SKM-1 treated with dmso at 0.1 percent for 144 hours (cell line): ENCODE data around the gene DND1.
"Not testable (repeated sequence)": the region's sequence is repeated elsewhere in the genome, so short reads cannot be mapped to it uniquely, and the experiment has no call there.

Source experiments
- DNase-seq: peaks from one replicate; lab custom pipeline; 2025; ENCODE audit not compliant: unreplicated experiment; lab: John Stamatoyannopoulos, UW

Gene DND1

GRCh38 chr5:140672455-140673186 is 755 bp downstream of the DND1 start:
- DNase-seq = no peak

- DNase-seq = no peak
Measured at GRCh38 chr5:140671472-140672125, 1.8 kb downstream of the DND1 start.

- DNase-seq = not testable (repeated sequence)
Measured at GRCh38 chr5:140671035-140671434, 2.3 kb downstream of the DND1 start.

GRCh38 chr5:140664359-140665119 is 8.8 kb downstream of the DND1 start, which contains the start of gene WDR55:
WDR55 (plus strand) TSS chr5:140664904; CDS start chr5:140664913, 9 bp downstream.
- DNase-seq = peak; percentile 96

GRCh38 chr5:140664030-140664358 is 9.4 kb downstream of the DND1 start:
- DNase-seq = no peak

GRCh38 chr5:140660371-140660770 is 13.0 kb downstream of the DND1 start:
- not testable (repeated sequence) for DNase-seq

GRCh38 chr5:140658870-140659269 is 14.5 kb downstream of the DND1 start:
- DNase-seq = no peak

- no peak for DNase-seq
Measured at GRCh38 chr5:140647042-140647419, 26.3 kb downstream of the DND1 start.

GRCh38 chr5:140642718-140643117 is 30.7 kb downstream of the DND1 start:
- no peak for DNase-seq

- no peak for DNase-seq
Measured at GRCh38 chr5:140641716-140642115, 31.7 kb downstream of the DND1 start.

GRCh38 chr5:140639148-140639981 is 34.0 kb downstream of the DND1 start, which contains the start of gene TMCO6:
TMCO6 (plus strand) TSS chr5:140639451; CDS start chr5:140639528, 77 bp downstream.
- DNase-seq = peak; percentile 99

GRCh38 chr5:140638898-140639147 is 34.6 kb downstream of the DND1 start:
- DNase-seq = not testable (repeated sequence)

GRCh38 chr5:140637371-140638100 is 35.8 kb downstream of the DND1 start:
- no peak for DNase-seq

GRCh38 chr5:140635291-140636257 is 37.8 kb downstream of the DND1 start:
- no peak for DNase-seq

- no peak for DNase-seq
Measured at GRCh38 chr5:140634103-140634502, 39.3 kb downstream of the DND1 start.

- no peak for DNase-seq
Measured at GRCh38 chr5:140633501-140633900, 39.9 kb downstream of the DND1 start.

GRCh38 chr5:140633021-140633471 is 40.3 kb downstream of the DND1 start, which contains the start of gene CD14:
CD14 (minus strand) TSS chr5:140633175; CDS start chr5:140633071, 104 bp downstream.
- DNase-seq = no peak

- no peak for DNase-seq
Measured at GRCh38 chr5:140632366-140633020, 40.9 kb downstream of the DND1 start.
